ENCODE results near the gene MLEC.

- TF ChIP-seq, protein P1, sequence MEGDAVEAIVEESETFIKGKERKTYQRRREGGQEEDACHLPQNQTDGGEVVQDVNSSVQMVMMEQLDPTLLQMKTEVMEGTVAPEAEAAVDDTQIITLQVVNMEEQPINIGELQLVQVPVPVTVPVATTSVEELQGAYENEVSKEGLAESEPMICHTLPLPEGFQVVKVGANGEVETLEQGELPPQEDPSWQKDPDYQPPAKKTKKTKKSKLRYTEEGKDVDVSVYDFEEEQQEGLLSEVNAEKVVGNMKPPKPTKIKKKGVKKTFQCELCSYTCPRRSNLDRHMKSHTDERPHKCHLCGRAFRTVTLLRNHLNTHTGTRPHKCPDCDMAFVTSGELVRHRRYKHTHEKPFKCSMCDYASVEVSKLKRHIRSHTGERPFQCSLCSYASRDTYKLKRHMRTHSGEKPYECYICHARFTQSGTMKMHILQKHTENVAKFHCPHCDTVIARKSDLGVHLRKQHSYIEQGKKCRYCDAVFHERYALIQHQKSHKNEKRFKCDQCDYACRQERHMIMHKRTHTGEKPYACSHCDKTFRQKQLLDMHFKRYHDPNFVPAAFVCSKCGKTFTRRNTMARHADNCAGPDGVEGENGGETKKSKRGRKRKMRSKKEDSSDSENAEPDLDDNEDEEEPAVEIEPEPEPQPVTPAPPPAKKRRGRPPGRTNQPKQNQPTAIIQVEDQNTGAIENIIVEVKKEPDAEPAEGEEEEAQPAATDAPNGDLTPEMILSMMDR (IDR thresholded peaks at IDR 0.05): no peak
- no peak for TF ChIP-seq ZFX (IDR thresholded peaks at IDR 0.05; ENCODE audit: borderline replicate concordance)
Measured at GRCh38 chr12:120712610-120713009, 25.7 kb downstream of the MLEC start.

Data from 22Rv1 (cell line).